Neural progenitor cell (in vitro differentiated cells): ENCODE measurements around the gene TRIM7. TPM values are rescaled to one million over a fixed set of nuclear protein-coding genes. Genes with fewer than 3 reads are reported as not detected.
A peak's percentile ranks its signal among the peaks of the same experiment; 100 is the strongest.
"Not testable (repeated sequence)": the region's sequence is repeated elsewhere in the genome, so short reads cannot be mapped to it uniquely, and the experiment has no call there.

Source experiments
- DNase-seq: peaks from one replicate; pipeline ENCODE4 v3.0.0-alpha.2; 2016; ENCODE audit warnings: low spot score
- H2AFZ ChIP-seq: fragments of 200-600 bp; sonication (generic); replicated peaks from 2 replicates; pipeline ENCODE4 v1.6.1; 2016; ENCODE audit warnings: antibody characterized with exemption
- H3F3A ChIP-seq: fragments of 200-600 bp; sonication (generic); 2 replicates; pipeline ENCODE4 v1.6.1; 2016; ENCODE audit warnings: antibody characterized with exemption, low read depth
- H3K27ac ChIP-seq: fragments of 200-600 bp; sonication (generic); 2 replicates; pipeline ENCODE4 v1.5.1; 2016; ENCODE audit warnings: mild to moderate bottlenecking
- H3K27me3 ChIP-seq: fragments of 200-600 bp; sonication (generic); 2 replicates; pipeline ENCODE4 v1.6.1; 2016; ENCODE audit warnings: mild to moderate bottlenecking, moderate library complexity
- H3K36me3 ChIP-seq: fragments of 200-600 bp; sonication (generic); 2 replicates; pipeline ENCODE4 v1.5.1; 2016
- H3K4me1 ChIP-seq: fragments of 200-600 bp; sonication (generic); 2 replicates; pipeline ENCODE4 v1.6.1; 2016; ENCODE audit warnings: mixed run types
- H3K4me2 ChIP-seq: fragments of 200-600 bp; sonication (generic); 2 replicates; pipeline ENCODE4 v1.6.1; 2016
- H3K4me3 ChIP-seq: fragments of 200-600 bp; sonication (generic); 2 replicates; pipeline ENCODE4 v1.5.1; 2016
- H3K79me2 ChIP-seq: fragments of 200-600 bp; sonication (generic); 2 replicates; pipeline ENCODE4 v1.6.1; 2016; ENCODE audit warnings: low read depth
- H3K9ac ChIP-seq: fragments of 200-600 bp; sonication (generic); 2 replicates; pipeline ENCODE4 v1.6.1; 2016
- H3K9me3 ChIP-seq: fragments of 200-600 bp; sonication (generic); 2 replicates; pipeline ENCODE4 v1.5.1; 2016; ENCODE audit warnings: low read depth
- H4K20me1 ChIP-seq: fragments of 200-600 bp; sonication (generic); 2 replicates; pipeline ENCODE4 v1.6.1; 2016; ENCODE audit warnings: low read depth
- H3K27ac Mint-ChIP-seq: 3 replicates; pipeline ENCODE4 v1.8.0; 2021; ENCODE audit warnings: mixed read lengths
- H3K27me3 Mint-ChIP-seq: 2 replicates; pipeline ENCODE4 v1.8.0; 2022; ENCODE audit warnings: low read depth, mild to moderate bottlenecking, inconsistent platforms, moderate library complexity, mixed read lengths; ENCODE audit not compliant: insufficient read depth
- H3K36me3 Mint-ChIP-seq: 3 replicates; pipeline ENCODE4 v1.8.0; 2021; ENCODE audit warnings: mixed read lengths
- H3K4me1 Mint-ChIP-seq: 3 replicates; pipeline ENCODE4 v1.8.0; 2021; ENCODE audit warnings: mixed read lengths
- H3K4me3 Mint-ChIP-seq: 3 replicates; pipeline ENCODE4 v1.8.0; 2021; ENCODE audit warnings: mild to moderate bottlenecking, moderate library complexity, mixed read lengths
- H3K9me3 Mint-ChIP-seq: 3 replicates; pipeline ENCODE4 v1.8.0; 2020; ENCODE audit warnings: mixed read lengths
- EZH2 ChIP-seq: fragments of 200-600 bp; sonication (generic); IDR thresholded peaks from 2 replicates; pipeline ENCODE4 v1.6.1; 2017; ENCODE audit warnings: antibody characterized with exemption, mild to moderate bottlenecking, moderate library complexity
- EZH2phosphoT487 ChIP-seq: fragments of 200-600 bp; sonication (generic); IDR thresholded peaks from 2 replicates; pipeline ENCODE4 v1.6.1; 2017; ENCODE audit warnings: antibody characterized with exemption
- total RNA-seq: library from RNA; depleted of rRNA; stranded (reverse); fragments of >200 nt; gene quantifications from 2 replicates; pipeline ENCODE4 v1.2.3, GENCODE V29; 2015; ENCODE audit warnings: low replicate concordance
- TF ChIP-seq, protein P1 (sequence below): fragments of 200-600 bp; sonication (generic); IDR thresholded peaks from 2 replicates; pipeline ENCODE4 v1.5.1; 2017; ENCODE audit warnings: antibody characterized with exemption, mild to moderate bottlenecking

The TRIM7 gene
- total RNA-seq, 1 donor from 2014 or later = not detected

DNA sequence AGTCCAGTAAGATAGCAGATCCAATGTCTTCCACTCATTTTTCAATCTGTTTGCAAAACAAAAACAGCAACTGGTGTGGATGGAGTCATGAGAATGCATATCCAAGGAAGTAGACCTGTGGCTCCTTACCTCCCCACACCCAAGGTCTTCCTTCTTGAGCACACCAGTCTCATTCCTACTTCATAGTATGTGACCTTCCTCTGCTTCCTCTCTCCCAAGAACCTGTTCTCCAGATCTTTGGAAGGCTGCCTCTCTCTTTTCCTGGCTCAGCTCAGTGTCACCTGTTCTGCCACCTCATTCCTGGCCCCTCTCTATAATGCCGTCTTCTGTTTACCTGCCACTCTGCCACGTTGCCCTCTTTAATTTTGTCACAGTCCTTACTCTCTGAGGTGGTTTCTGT, 7.9 kb upstream of the TRIM7 start:
- no peaks in the 10 kb centered on the region for H3K79me2 ChIP-seq
- no peak overlapping the region for H3K27ac ChIP-seq
- H3K27me3 ChIP-seq = peaks cover 71% of the 10 kb centered on the region
- no peaks in the 10 kb centered on the region for H3K4me1 ChIP-seq
- H3K27ac Mint-ChIP-seq = no peak overlapping the region
- no peak overlapping the region for H3K9ac ChIP-seq
- H3K4me3 ChIP-seq = no peak overlapping the region
- no peaks in the 10 kb centered on the region for H3K9me3 ChIP-seq
- H3K4me3 Mint-ChIP-seq = no peak overlapping the region
- H3K4me2 ChIP-seq = no peak overlapping the region
- H3K36me3 Mint-ChIP-seq = no peaks in the 10 kb centered on the region
- H3K36me3 ChIP-seq = no peaks in the 10 kb centered on the region
- H4K20me1 ChIP-seq = peaks cover 4% of the 10 kb centered on the region
- H3K9me3 Mint-ChIP-seq = peaks cover 4% of the 10 kb centered on the region
- no peak overlapping the region for H2AFZ ChIP-seq
- peaks cover 25% of the 10 kb centered on the region for H3K27me3 Mint-ChIP-seq
- H3F3A ChIP-seq = peaks cover 34% of the 10 kb centered on the region
- TF ChIP-seq EZH2phosphoT487 (no peak), EZH2 (no peak)
- TF ChIP-seq, protein P1, sequence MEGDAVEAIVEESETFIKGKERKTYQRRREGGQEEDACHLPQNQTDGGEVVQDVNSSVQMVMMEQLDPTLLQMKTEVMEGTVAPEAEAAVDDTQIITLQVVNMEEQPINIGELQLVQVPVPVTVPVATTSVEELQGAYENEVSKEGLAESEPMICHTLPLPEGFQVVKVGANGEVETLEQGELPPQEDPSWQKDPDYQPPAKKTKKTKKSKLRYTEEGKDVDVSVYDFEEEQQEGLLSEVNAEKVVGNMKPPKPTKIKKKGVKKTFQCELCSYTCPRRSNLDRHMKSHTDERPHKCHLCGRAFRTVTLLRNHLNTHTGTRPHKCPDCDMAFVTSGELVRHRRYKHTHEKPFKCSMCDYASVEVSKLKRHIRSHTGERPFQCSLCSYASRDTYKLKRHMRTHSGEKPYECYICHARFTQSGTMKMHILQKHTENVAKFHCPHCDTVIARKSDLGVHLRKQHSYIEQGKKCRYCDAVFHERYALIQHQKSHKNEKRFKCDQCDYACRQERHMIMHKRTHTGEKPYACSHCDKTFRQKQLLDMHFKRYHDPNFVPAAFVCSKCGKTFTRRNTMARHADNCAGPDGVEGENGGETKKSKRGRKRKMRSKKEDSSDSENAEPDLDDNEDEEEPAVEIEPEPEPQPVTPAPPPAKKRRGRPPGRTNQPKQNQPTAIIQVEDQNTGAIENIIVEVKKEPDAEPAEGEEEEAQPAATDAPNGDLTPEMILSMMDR = no peak
- peaks cover 9% of the 10 kb centered on the region for H3K4me1 Mint-ChIP-seq
- DNase-seq = no peak

DNA sequence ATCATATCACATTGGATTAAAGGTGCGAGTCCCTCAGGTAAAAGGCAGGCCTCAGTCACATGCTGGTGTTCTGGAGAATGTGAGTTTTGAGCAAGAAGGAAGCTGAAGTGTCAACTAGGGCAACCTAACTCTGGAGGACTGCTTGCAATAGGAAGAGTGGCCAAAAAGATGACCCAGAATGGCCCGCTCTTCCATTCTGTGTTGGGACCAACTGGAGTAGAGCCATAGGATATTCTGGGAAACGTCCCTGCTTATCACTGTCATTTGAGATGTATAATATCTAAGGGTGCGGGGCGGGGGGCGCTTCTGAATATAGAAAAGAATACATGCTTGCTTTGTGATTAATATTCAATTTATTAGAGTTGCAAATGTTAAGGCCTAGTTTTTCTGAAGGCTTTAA, 7.1 kb upstream of the TRIM7 start:
- Histone ChIP-seq H3F3A (peaks cover 34% of the 10 kb centered on the region), H2AFZ (no peak overlapping the region), H3K4me1 (no peaks in the 10 kb centered on the region), H3K9me3 (no peaks in the 10 kb centered on the region), H3K4me3 (no peak overlapping the region), H3K27me3 (peaks cover 65% of the 10 kb centered on the region), H3K36me3 (no peaks in the 10 kb centered on the region), H3K27ac (no peak overlapping the region), H3K9ac (no peak overlapping the region), H3K79me2 (no peaks in the 10 kb centered on the region), H3K4me2 (no peak overlapping the region), H4K20me1 (no peaks in the 10 kb centered on the region)
- H3K9me3 Mint-ChIP-seq = peaks cover 8% of the 10 kb centered on the region
- peaks cover 4% of the 10 kb centered on the region for H3K36me3 Mint-ChIP-seq
- TF ChIP-seq EZH2 (no peak), EZH2phosphoT487 (no peak)
- TF ChIP-seq, protein P1 = no peak
- peaks cover 9% of the 10 kb centered on the region for H3K4me1 Mint-ChIP-seq
- H3K4me3 Mint-ChIP-seq = no peak overlapping the region
- H3K27me3 Mint-ChIP-seq = peaks cover 27% of the 10 kb centered on the region
- no peak for DNase-seq
- H3K27ac Mint-ChIP-seq = no peak overlapping the region

DNA sequence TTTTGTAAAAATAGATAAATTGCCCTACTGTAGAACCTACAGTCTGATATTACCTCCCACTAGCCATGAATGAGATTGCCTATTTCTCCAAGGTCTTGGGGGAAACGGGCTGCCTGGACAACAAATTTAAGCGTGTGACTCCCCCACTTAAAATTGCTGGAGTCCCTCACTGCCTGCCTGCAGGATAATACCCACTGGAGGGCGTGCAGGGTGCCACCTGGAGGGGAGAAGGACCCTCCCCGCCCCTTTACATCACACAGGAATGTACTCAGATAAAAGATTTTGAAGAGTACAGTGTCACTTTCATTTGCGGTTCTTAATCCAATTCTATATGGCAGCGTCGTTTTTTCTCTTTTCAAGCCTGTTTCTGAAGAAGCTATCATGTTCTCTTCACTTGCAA, 6.2 kb upstream of the TRIM7 start:
- H4K20me1 ChIP-seq = peaks cover 3% of the 10 kb centered on the region
- peaks cover 11% of the 10 kb centered on the region for H3K36me3 Mint-ChIP-seq

DNA sequence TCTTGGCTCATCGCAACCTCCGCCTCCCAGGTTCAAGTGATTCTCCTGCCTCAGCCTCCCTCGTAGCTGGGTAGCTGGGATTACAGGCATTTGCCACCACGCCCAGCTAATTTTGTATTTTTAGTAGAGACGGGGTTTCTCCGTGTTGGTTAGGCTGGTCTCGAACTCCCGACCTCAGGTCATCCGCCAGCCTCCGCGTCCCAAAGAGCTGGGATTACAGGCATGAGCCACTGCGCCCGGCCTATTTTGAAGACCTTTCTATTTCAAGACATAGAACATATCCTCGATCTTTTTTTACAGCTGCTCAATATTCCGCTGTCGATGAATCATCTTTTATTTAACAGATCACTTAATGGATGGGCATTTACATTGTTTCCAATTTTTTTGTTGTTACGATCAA, 5.7 kb upstream of the TRIM7 start:
- not testable (repeated sequence) for H3K27ac Mint-ChIP-seq, DNase-seq, H3K79me2 ChIP-seq, H4K20me1 ChIP-seq, H3K27ac ChIP-seq, H3K9ac ChIP-seq, H3K4me3 ChIP-seq, H3K9me3 ChIP-seq, H3K4me1 ChIP-seq, H3K36me3 ChIP-seq, H3K4me2 ChIP-seq, H2AFZ ChIP-seq, H3K4me3 Mint-ChIP-seq
- Histone ChIP-seq H3F3A (peaks cover 33% of the 10 kb centered on the region), H3K27me3 (peaks cover 59% of the 10 kb centered on the region)
- Mint-ChIP-seq H3K4me1 (peaks cover 17% of the 10 kb centered on the region), H3K36me3 (peaks cover 11% of the 10 kb centered on the region), H3K9me3 (peaks cover 17% of the 10 kb centered on the region), H3K27me3 (peaks cover 36% of the 10 kb centered on the region)

More for the DNA sequence above, 6.2 kb upstream of the TRIM7 start:
- H3K4me3 ChIP-seq = no peak overlapping the region
- H3K27me3 ChIP-seq = peaks cover 59% of the 10 kb centered on the region
- peaks cover 32% of the 10 kb centered on the region for H3F3A ChIP-seq
- Mint-ChIP-seq H3K4me1 (peaks cover 13% of the 10 kb centered on the region), H3K4me3 (no peak overlapping the region), H3K27ac (no peak overlapping the region), H3K9me3 (peaks cover 16% of the 10 kb centered on the region), H3K27me3 (peaks cover 32% of the 10 kb centered on the region)
- DNase-seq = no peak
- no peaks in the 10 kb centered on the region for H3K9me3 ChIP-seq
- H3K27ac ChIP-seq = no peak overlapping the region
- H3K4me1 ChIP-seq = no peaks in the 10 kb centered on the region
- H3K4me2 ChIP-seq = no peak overlapping the region
- H3K36me3 ChIP-seq = no peaks in the 10 kb centered on the region
- H3K9ac ChIP-seq = no peak overlapping the region
- no peaks in the 10 kb centered on the region for H3K79me2 ChIP-seq
- TF ChIP-seq, protein P1 = peak; percentile 16
- TF ChIP-seq EZH2 = no peak
- no peak for TF ChIP-seq EZH2phosphoT487
- no peak overlapping the region for H2AFZ ChIP-seq

DNA sequence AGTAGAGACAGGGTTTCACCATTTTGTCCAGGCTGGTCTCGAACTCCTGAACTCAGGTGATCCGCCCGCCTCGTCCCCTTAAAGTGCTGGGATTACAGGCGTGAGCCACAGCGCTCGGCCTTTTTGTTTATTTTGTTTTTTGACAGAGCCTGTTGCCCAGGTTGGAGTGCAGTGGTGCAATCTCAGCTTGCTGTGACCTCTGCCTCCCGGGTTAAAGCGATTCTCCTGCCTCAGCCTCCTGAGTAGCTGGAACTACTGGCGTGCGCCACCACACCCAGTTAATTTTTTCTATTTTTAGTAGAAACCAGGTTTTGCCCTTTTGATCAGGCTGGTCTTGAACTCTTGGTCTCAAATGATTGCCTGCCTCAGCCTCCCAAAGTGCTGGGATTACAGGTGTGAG, 5.2 kb upstream of the TRIM7 start:
- Histone ChIP-seq H4K20me1 (peaks cover 14% of the 10 kb centered on the region), H3K27me3 (peaks cover 63% of the 10 kb centered on the region), H3F3A (peaks cover 37% of the 10 kb centered on the region)
- H3K27ac ChIP-seq, H3K4me2 ChIP-seq, H3K4me3 Mint-ChIP-seq, H3K9me3 ChIP-seq, H3K27ac Mint-ChIP-seq, H3K36me3 ChIP-seq, H3K79me2 ChIP-seq, H3K4me1 ChIP-seq, DNase-seq, H3K4me3 ChIP-seq, H3K9ac ChIP-seq, H2AFZ ChIP-seq: not testable (repeated sequence)
- peaks cover 11% of the 10 kb centered on the region for H3K36me3 Mint-ChIP-seq
- H3K4me1 Mint-ChIP-seq = peaks cover 20% of the 10 kb centered on the region
- H3K27me3 Mint-ChIP-seq = peaks cover 41% of the 10 kb centered on the region
- peaks cover 17% of the 10 kb centered on the region for H3K9me3 Mint-ChIP-seq

DNA sequence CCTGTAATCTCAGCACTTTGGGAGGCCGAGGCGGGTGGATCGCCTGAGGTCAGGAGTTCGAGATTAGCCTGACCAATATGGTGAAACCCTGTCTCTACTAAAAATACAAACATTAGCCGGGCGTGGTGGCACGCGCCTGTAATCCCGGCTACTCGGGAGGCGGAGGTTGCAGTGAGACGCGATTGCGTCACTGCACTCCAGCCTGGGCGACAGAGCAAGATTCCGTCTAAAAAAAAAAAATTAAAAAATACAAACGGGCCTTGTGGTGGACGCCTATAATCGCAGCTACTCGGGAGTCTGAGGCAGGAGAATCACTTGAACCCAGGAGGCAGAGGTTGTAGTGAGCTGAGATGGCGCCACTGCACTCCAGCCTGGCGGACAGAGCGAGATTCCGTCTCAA, 4.0 kb upstream of the TRIM7 start:
- peaks cover 11% of the 10 kb centered on the region for H3K36me3 Mint-ChIP-seq
- H3K9me3 Mint-ChIP-seq = peaks cover 17% of the 10 kb centered on the region
- H3K4me3 Mint-ChIP-seq, H3K27ac ChIP-seq, H3K4me3 ChIP-seq, H3K4me1 ChIP-seq, H3K79me2 ChIP-seq, H3K27ac Mint-ChIP-seq, DNase-seq, H2AFZ ChIP-seq, H3K9ac ChIP-seq, H3K36me3 ChIP-seq, H3K4me2 ChIP-seq, H3K9me3 ChIP-seq: not testable (repeated sequence)
- peaks cover 32% of the 10 kb centered on the region for H3F3A ChIP-seq
- H3K27me3 ChIP-seq = peaks cover 65% of the 10 kb centered on the region
- peaks cover 19% of the 10 kb centered on the region for H4K20me1 ChIP-seq
- H3K27me3 Mint-ChIP-seq = peaks cover 45% of the 10 kb centered on the region
- peaks cover 20% of the 10 kb centered on the region for H3K4me1 Mint-ChIP-seq
